Choroid plexus epithelial cell (primary cell): Measurements from ENCODE around the gene RARB.

Source experiments
- DNase-seq: peaks from one replicate; pipeline ENCODE4 v3.0.0-alpha.2; 2010; ENCODE audit warnings: low read depth
- H3K4me3 ChIP-seq: 2 replicates; pipeline ENCODE4 v1.5.1; 2011; ENCODE audit warnings: low read depth, mild to moderate bottlenecking, control low read depth, low read length, moderate library complexity
- CTCF ChIP-seq: conservative IDR thresholded peaks from 2 replicates; pipeline ENCODE4 v1.5.1; 2011; ENCODE audit warnings: low read depth, mild to moderate bottlenecking, control low read depth, inconsistent platforms, low read length, moderate library complexity

RARB gene

GRCh38 chr3:25542492-25543039 is 114.5 kb downstream of the RARB start:
- TF ChIP-seq CTCF, result no peak
- DNase-seq, result peak; percentile 82
- no peak overlapping the region for H3K4me3 ChIP-seq

- no peak for DNase-seq
- TF ChIP-seq CTCF, result no peak
- H3K4me3 ChIP-seq, result no peak overlapping the region
Measured at GRCh38 chr3:25547103-25547502, 119.0 kb downstream of the RARB start.

GRCh38 chr3:25547943-25548674 is 120.0 kb downstream of the RARB start:
- TF ChIP-seq CTCF, result no peak
- peak; percentile 23 for DNase-seq
- H3K4me3 ChIP-seq, result no peak overlapping the region

- TF ChIP-seq CTCF, result peak; percentile 16
- H3K4me3 ChIP-seq, result no peak overlapping the region
- peak; percentile 60 for DNase-seq
Measured at GRCh38 chr3:25548836-25549235, 120.8 kb downstream of the RARB start.

- no peak for DNase-seq
- no peak for TF ChIP-seq CTCF
Measured at GRCh38 chr3:25552251-25552650, 124.2 kb downstream of the RARB start.

GRCh38 chr3:25554376-25554775 is 126.3 kb downstream of the RARB start:
- peak; percentile 45 for DNase-seq
- H3K4me3 ChIP-seq, result no peak overlapping the region
- no peak for TF ChIP-seq CTCF

More at GRCh38 chr3:25552251-25552650, 124.2 kb downstream of the RARB start:
- no peak overlapping the region for H3K4me3 ChIP-seq

GRCh38 chr3:25555695-25556437 is 127.8 kb downstream of the RARB start:
- no peak overlapping the region for H3K4me3 ChIP-seq
- DNase-seq, result peak; percentile 25
- no peak for TF ChIP-seq CTCF
